OCI-LY3 (cell line): Measurements from ENCODE around the gene CCDC28A.

Source experiments
- H2AFZ ChIP-seq: fragments of 200-600, 300-600 bp; shearing (Covaris generic); 2 replicates; pipeline ENCODE4 v1.6.0; 2014; ENCODE audit warnings: antibody characterized with exemption, low read depth, low read length
- H3K27ac ChIP-seq: fragments of 200-600, 300-600 bp; sonication (generic); 2 replicates; pipeline ENCODE4 v1.5.1; 2014; ENCODE audit warnings: mild to moderate bottlenecking, low read length, moderate library complexity, mixed read lengths
- H3K27me3 ChIP-seq: fragments of 200-600, 300-600 bp; sonication (generic); 2 replicates; pipeline ENCODE4 v1.6.1; 2014; ENCODE audit warnings: low read depth, low read length, mixed read lengths
- H3K36me3 ChIP-seq: fragments of 200-600, 300-600 bp; sonication (generic); replicated peaks from 2 replicates; pipeline ENCODE3; 2014; ENCODE audit warnings: low read depth, low read length, mixed read lengths
- H3K4me1 ChIP-seq: fragments of 300-600, 200-600 bp; sonication (generic); 2 replicates; pipeline ENCODE4 v1.6.1; 2014; ENCODE audit warnings: low read length, mixed read lengths
- H3K4me2 ChIP-seq: fragments of 200-600, 300-600 bp; sonication (generic); 2 replicates; pipeline ENCODE4 v1.6.1; 2014; ENCODE audit warnings: low read length, mixed read lengths
- H3K4me3 ChIP-seq: fragments of 300-600, 200-600 bp; sonication (generic); 2 replicates; pipeline ENCODE4 v1.5.1; 2014; ENCODE audit warnings: antibody characterized with exemption, mild to moderate bottlenecking, low read length, moderate library complexity
- H3K79me2 ChIP-seq: fragments of 300-600, 200-600 bp; shearing (Covaris generic); 2 replicates; pipeline ENCODE4 v1.6.1; 2014; ENCODE audit warnings: mild to moderate bottlenecking, low read length, mixed read lengths
- H3K9ac ChIP-seq: fragments of 300-600, 200-600 bp; shearing (Covaris generic); 2 replicates; pipeline ENCODE4 v1.6.0; 2014; ENCODE audit warnings: mild to moderate bottlenecking, low read length, moderate library complexity
- H3K9me3 ChIP-seq: fragments of 200-600, 300-600 bp; shearing (Covaris generic); 2 replicates; pipeline ENCODE4 v1.6.1; 2014; ENCODE audit warnings: low read length, mixed read lengths; ENCODE audit not compliant: insufficient read depth
- H4K20me1 ChIP-seq: fragments of 200-600, 300-600 bp; sonication (generic); 2 replicates; pipeline ENCODE4 v1.6.1; 2016; ENCODE audit warnings: low read length, mixed read lengths; ENCODE audit not compliant: insufficient read depth
- EZH2phosphoT487 ChIP-seq: fragments of 200-600 bp; shearing (Covaris generic); IDR thresholded peaks from 2 replicates; pipeline ENCODE4 v1.6.1; 2018; ENCODE audit warnings: antibody characterized with exemption, mixed run types, low read depth
- TF ChIP-seq, protein P1 (sequence below): fragments of 200-600, 300-600 bp; sonication (generic); IDR thresholded peaks from 2 replicates; pipeline ENCODE4 v1.5.1; 2014; ENCODE audit warnings: antibody characterized with exemption, low read length, low read depth

The CCDC28A gene

GRCh38 chr6:138809677-138810076 is 36.1 kb downstream of the CCDC28A start:
- no peaks in the 10 kb centered on the region for H3K79me2 ChIP-seq
- H2AFZ ChIP-seq = no peak overlapping the region
- no peak for TF ChIP-seq EZH2phosphoT487
- TF ChIP-seq, protein P1, sequence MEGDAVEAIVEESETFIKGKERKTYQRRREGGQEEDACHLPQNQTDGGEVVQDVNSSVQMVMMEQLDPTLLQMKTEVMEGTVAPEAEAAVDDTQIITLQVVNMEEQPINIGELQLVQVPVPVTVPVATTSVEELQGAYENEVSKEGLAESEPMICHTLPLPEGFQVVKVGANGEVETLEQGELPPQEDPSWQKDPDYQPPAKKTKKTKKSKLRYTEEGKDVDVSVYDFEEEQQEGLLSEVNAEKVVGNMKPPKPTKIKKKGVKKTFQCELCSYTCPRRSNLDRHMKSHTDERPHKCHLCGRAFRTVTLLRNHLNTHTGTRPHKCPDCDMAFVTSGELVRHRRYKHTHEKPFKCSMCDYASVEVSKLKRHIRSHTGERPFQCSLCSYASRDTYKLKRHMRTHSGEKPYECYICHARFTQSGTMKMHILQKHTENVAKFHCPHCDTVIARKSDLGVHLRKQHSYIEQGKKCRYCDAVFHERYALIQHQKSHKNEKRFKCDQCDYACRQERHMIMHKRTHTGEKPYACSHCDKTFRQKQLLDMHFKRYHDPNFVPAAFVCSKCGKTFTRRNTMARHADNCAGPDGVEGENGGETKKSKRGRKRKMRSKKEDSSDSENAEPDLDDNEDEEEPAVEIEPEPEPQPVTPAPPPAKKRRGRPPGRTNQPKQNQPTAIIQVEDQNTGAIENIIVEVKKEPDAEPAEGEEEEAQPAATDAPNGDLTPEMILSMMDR = no peak
- H3K27me3 ChIP-seq = peaks cover 12% of the 10 kb centered on the region
- no peaks in the 10 kb centered on the region for H4K20me1 ChIP-seq
- no peaks in the 10 kb centered on the region for H3K9me3 ChIP-seq
- no peak overlapping the region for H3K4me2 ChIP-seq
- peaks cover 9% of the 10 kb centered on the region for H3K4me1 ChIP-seq
- no peak overlapping the region for H3K9ac ChIP-seq
- no peaks in the 10 kb centered on the region for H3K36me3 ChIP-seq
- no peak overlapping the region for H3K27ac ChIP-seq
- H3K4me3 ChIP-seq = no peak overlapping the region

- no peak for TF ChIP-seq EZH2phosphoT487
- TF ChIP-seq, protein P1 = no peak
- Histone ChIP-seq H2AFZ (no peak overlapping the region), H4K20me1 (no peaks in the 10 kb centered on the region), H3K4me1 (peaks cover 8% of the 10 kb centered on the region), H3K79me2 (no peaks in the 10 kb centered on the region), H3K27me3 (no peaks in the 10 kb centered on the region; the same call in 1 of the 2 replicates), H3K9ac (no peak overlapping the region), H3K4me2 (no peak overlapping the region), H3K36me3 (no peaks in the 10 kb centered on the region), H3K27ac (no peak overlapping the region), H3K9me3 (no peaks in the 10 kb centered on the region), H3K4me3 (no peak overlapping the region)
Measured at GRCh38 chr6:138811866-138812265, 38.3 kb downstream of the CCDC28A start.

DNA sequence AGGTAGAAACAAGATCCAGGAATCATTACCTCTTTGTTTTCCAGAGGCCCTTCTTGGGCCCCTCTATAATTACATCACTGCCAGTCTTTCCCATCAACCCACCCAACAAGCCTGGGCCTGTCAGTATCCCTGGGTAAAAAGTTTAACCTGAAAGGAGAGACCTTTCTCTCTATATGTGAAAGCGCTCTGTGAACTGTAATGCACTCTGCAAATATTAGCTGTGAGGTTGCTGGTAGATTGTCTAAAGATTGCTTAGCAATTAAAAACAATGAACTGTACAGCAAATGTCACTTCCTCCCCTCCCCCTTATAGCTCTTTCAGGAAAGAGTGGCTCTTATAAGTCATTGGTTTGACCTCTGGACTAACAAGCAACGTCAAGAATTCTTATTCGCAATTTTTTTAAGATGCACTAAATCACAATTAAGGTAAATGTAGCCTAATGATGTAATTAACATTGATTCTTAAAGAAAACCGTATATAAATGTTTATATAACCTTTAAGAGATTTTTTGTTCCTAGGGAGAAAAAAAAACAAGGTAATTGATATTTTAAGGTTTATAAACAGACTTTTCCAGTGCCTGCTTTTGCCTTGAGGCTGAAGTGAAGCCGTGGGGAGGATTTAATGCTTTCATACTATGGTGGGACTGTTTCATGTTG is 40.7 kb downstream of the CCDC28A start:
- Histone ChIP-seq H3K27ac (no peak overlapping the region), H3K9me3 (no peaks in the 10 kb centered on the region), H3K4me1 (peaks cover 19% of the 10 kb centered on the region), H4K20me1 (no peaks in the 10 kb centered on the region), H3K4me2 (no peak overlapping the region), H3K79me2 (no peaks in the 10 kb centered on the region), H3K27me3 (no peaks in the 10 kb centered on the region), H3K9ac (no peak overlapping the region), H3K4me3 (no peak overlapping the region), H3K36me3 (no peaks in the 10 kb centered on the region), H2AFZ (no peak overlapping the region)
- TF ChIP-seq, protein P1 = no peak
- TF ChIP-seq EZH2phosphoT487 = no peak

DNA sequence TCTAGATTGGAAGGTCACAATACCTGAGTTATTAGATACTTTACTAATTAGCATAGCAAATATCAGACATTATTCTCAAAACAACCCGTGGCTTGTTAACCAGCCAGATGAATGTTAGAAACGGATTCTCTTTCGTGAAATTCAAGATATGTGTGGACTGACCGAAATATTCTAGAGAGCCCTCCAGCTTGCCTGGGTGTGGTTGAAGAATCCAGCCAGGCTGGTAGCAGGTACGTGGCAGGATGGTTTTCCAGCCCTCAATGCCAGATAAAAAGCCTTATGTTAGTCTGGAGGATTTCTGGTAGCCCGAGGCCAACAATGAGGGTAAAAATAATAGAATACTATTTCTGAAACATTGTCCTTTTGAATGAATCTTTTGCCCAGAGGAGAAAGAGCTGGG is 41.7 kb downstream of the CCDC28A start:
- no peak overlapping the region; the same call in 1 of the 2 replicates for H2AFZ ChIP-seq
- no peak overlapping the region for H3K4me3 ChIP-seq
- no peak for TF ChIP-seq EZH2phosphoT487
- TF ChIP-seq, protein P1 = no peak
- H3K27me3 ChIP-seq = no peaks in the 10 kb centered on the region
- H3K79me2 ChIP-seq = no peaks in the 10 kb centered on the region
- H3K27ac ChIP-seq = no peak overlapping the region
- no peaks in the 10 kb centered on the region for H3K36me3 ChIP-seq
- H3K9ac ChIP-seq = no peak overlapping the region
- H3K4me1 ChIP-seq = peaks cover 21% of the 10 kb centered on the region
- H3K9me3 ChIP-seq = no peaks in the 10 kb centered on the region
- H3K4me2 ChIP-seq = no peak overlapping the region
- H4K20me1 ChIP-seq = no peaks in the 10 kb centered on the region
